ENCODE measurements around the gene STX8. TPM values are rescaled to one million over a fixed set of nuclear protein-coding genes. Genes with fewer than 3 reads are reported as not detected.
A peak's percentile ranks its signal among the peaks of the same experiment; 100 is the strongest.

STX8 gene
- total RNA-seq, 1 experiment from 2014 or later: 38.8 TPM

GRCh38 chr17:9238340-9239245 lies 337.0 kb downstream of the STX8 start:
- H3K4me3 ChIP-seq (replicated peaks in 1 of 2; ENCODE audit: low read depth in 1 of 2, low read length in 2 of 2): no peak overlapping the region
- TF ChIP-seq POLR2AphosphoS5 (IDR thresholded peaks at IDR 0.05; ENCODE audit: low read depth, low read length): no peak
- TF ChIP-seq POLR2A (IDR thresholded peaks at IDR 0.05; ENCODE audit: borderline replicate concordance, extremely low read depth, insufficient read depth, insufficient read length): no peak
- TF ChIP-seq SRF (IDR thresholded peaks at IDR 0.05; ENCODE audit: low read depth): no peak
- no peak for TF ChIP-seq TCF7L2 (IDR thresholded peaks at IDR 0.05; ENCODE audit: borderline replicate concordance, extremely low read depth, insufficient read depth, insufficient read length)
- TF ChIP-seq SIN3A (IDR thresholded peaks at IDR 0.05; ENCODE audit: low read depth): no peak
- TF ChIP-seq CEBPB (IDR thresholded peaks at IDR 0.05; ENCODE audit: low read depth): no peak
- no peak for TF ChIP-seq RAD21 (IDR thresholded peaks at IDR 0.05; ENCODE audit: low read depth)
- no peak for TF ChIP-seq FOSL1 (IDR thresholded peaks at IDR 0.05; ENCODE audit: low read depth)
- peak overlapping the region; percentile 84 for H3K4me2 ChIP-seq (ENCODE audit: low read length)
- POLR2A ChIA-PET: no interaction called here
- H2AFZ ChIP-seq (ENCODE audit: low read depth, low read length, poor library complexity, severe bottlenecking): no peak overlapping the region
- peak overlapping the region; percentile 45; the same call in 1 of the 2 replicates for H3K27ac ChIP-seq (ENCODE audit: low read depth, low read length)
- H3K27me3 ChIP-seq (ENCODE audit: insufficient read depth, low read length): no peaks in the 10 kb centered on the region
- DNase-seq (ENCODE audit: low read depth, low spot score) (no peak), ATAC-seq (no peak)
- no peaks in the 10 kb centered on the region for H3K9me3 ChIP-seq (ENCODE audit: control insufficient read depth in 1 of 2, insufficient read depth in 1 of 2, low read depth in 1 of 2, low read length in 2 of 2)
- no peaks in the 10 kb centered on the region for H4K20me1 ChIP-seq (ENCODE audit: insufficient read depth)
- RAD21 ChIA-PET (ENCODE audit: low non-redundant PET in 1 of 2, low total read pairs in 2 of 2, uncharacterized antibody in 2 of 2, unreplicated experiment in 2 of 2): no interaction called here
- no peaks in the 10 kb centered on the region for H3K79me2 ChIP-seq (ENCODE audit: insufficient read depth, low read length)
- intact Hi-C loops (cut with micrococcal nuclease): no loop called here
- CTCF ChIA-PET: no interaction called here
- no peaks in the 10 kb centered on the region for H3K9me2 ChIP-seq (ENCODE audit: insufficient read depth)
- no peaks in the 10 kb centered on the region for H3K36me3 ChIP-seq (ENCODE audit: control insufficient read depth in 1 of 2, insufficient read depth in 2 of 2, low read length in 2 of 2)
- BruUV-seq (replicated peaks): no TSS peak
- H3K9ac ChIP-seq (ENCODE audit: low read length): no peak overlapping the region
- H3K4me1 ChIP-seq (ENCODE audit: control insufficient read depth in 1 of 2, insufficient read depth in 2 of 2, low read length in 2 of 2): peaks cover 13 to 16% of the 10 kb centered on the region in 2 experiments

DNA sequence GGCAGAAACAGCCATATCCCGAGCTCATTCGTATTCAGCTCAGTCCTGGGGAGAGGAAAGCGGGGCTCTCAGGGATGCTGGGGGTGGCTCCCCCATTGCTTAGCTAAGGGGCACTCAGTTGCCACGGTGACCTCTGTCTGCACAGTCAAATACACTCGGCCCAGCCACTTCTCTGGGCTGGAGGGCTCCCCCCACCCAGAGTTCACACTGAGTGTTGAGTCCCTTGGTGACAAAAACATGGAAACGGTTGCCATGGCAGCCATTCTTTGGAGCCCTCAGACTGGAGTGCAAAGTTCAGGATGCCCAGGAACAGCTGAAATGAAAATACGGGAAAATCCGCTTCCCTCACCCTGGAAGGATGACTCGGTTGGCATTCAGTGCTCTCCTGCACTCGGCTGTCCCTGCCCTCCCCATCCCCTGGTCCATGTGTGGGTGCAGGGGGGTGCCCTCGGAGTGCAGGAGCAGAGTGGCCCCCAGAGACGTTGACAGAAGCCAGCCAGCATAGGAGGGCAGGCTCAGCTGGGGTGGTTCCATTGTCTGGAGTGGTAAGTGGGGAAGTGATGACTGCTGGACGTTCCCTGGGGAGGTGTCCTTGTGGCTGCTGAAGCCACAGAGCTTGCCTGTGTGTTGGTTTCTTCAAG lies 337.8 kb downstream of the STX8 start:
- no peak overlapping the region for H2AFZ ChIP-seq (ENCODE audit: low read depth, low read length, poor library complexity, severe bottlenecking)
- TF ChIP-seq SIN3A (IDR thresholded peaks at IDR 0.05; ENCODE audit: low read depth): no peak
- TF ChIP-seq CEBPB (IDR thresholded peaks at IDR 0.05; ENCODE audit: low read depth): no peak
- TF ChIP-seq EZH2phosphoT487 (IDR thresholded peaks at IDR 0.05; ENCODE audit: borderline replicate concordance): no peak
- no peak for TF ChIP-seq TCF7L2 (IDR thresholded peaks at IDR 0.05; ENCODE audit: borderline replicate concordance, extremely low read depth, insufficient read depth, insufficient read length)
- TF ChIP-seq ZNF274 (IDR thresholded peaks at IDR 0.05; ENCODE audit: low read depth, low read length): no peak
- TF ChIP-seq, protein P1, sequence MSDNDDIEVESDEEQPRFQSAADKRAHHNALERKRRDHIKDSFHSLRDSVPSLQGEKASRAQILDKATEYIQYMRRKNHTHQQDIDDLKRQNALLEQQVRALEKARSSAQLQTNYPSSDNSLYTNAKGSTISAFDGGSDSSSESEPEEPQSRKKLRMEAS (IDR thresholded peaks at IDR 0.05): no peak
- no peak for TF ChIP-seq EZH2 (IDR thresholded peaks at IDR 0.05)
- no peak for TF ChIP-seq RAD21 (IDR thresholded peaks at IDR 0.05; ENCODE audit: low read depth)
- TF ChIP-seq EGR1 (IDR thresholded peaks at IDR 0.05; ENCODE audit: low read depth): no peak
- TF ChIP-seq SRF (IDR thresholded peaks at IDR 0.05; ENCODE audit: low read depth): no peak
- TF ChIP-seq ZFX (IDR thresholded peaks at IDR 0.05): no peak
- no peak for TF ChIP-seq ATF3 (IDR thresholded peaks at IDR 0.05)
- no peaks in the 10 kb centered on the region for H3K79me2 ChIP-seq (ENCODE audit: insufficient read depth, low read length)
- no peaks in the 10 kb centered on the region for H3K9me2 ChIP-seq (ENCODE audit: insufficient read depth)
- BruUV-seq (replicated peaks): no TSS peak
- RAD21 ChIA-PET (ENCODE audit: low non-redundant PET in 1 of 2, low total read pairs in 2 of 2, uncharacterized antibody in 2 of 2, unreplicated experiment in 2 of 2): no interaction called here
- H3K36me3 ChIP-seq (ENCODE audit: control insufficient read depth in 1 of 2, insufficient read depth in 2 of 2, low read length in 2 of 2): no peaks in the 10 kb centered on the region
- intact Hi-C loops (cut with micrococcal nuclease): no loop called here
- no peak overlapping the region for H3K4me3 ChIP-seq (replicated peaks in 1 of 2; ENCODE audit: low read depth in 1 of 2, low read length in 2 of 2)
- CTCF ChIA-PET: no interaction called here
- no peaks in the 10 kb centered on the region for H3K27me3 ChIP-seq (ENCODE audit: insufficient read depth, low read length)
- no peaks in the 10 kb centered on the region for H4K20me1 ChIP-seq (ENCODE audit: insufficient read depth)
- DNase-seq (ENCODE audit: low read depth, low spot score): no peak
- H3K9ac ChIP-seq (ENCODE audit: low read length): no peak overlapping the region
- H3K4me1 ChIP-seq (ENCODE audit: control insufficient read depth in 1 of 2, insufficient read depth in 2 of 2, low read length in 2 of 2): peaks cover 13 to 16% of the 10 kb centered on the region in 2 experiments
- H3K27ac ChIP-seq (ENCODE audit: low read depth, low read length): no peak overlapping the region
- no peaks in the 10 kb centered on the region for H3K9me3 ChIP-seq (ENCODE audit: control insufficient read depth in 1 of 2, insufficient read depth in 1 of 2, low read depth in 1 of 2, low read length in 2 of 2)
- H3K4me2 ChIP-seq (ENCODE audit: low read length): no peak overlapping the region
- POLR2A ChIA-PET: no interaction called here
- ATAC-seq: no peak
